ENCODE data around the gene TTBK2. TPM values are rescaled to one million over a fixed set of nuclear protein-coding genes. Genes with fewer than 3 reads are reported as not detected.

The TTBK2 gene
- total RNA-seq, 2 experiments from 2014 or later = 17.2 to 17.7 TPM

- POLR2A ChIA-PET = no interaction called here
- Mint-ChIP-seq H3K27me3 (no peaks in the 10 kb centered on the region), H3K4me1 (no peaks in the 10 kb centered on the region), H3K36me3 (no peaks in the 10 kb centered on the region), H3K9me3 (no peaks in the 10 kb centered on the region), H3K27ac (no peak overlapping the region), H3K4me3 (no peak overlapping the region)
- no peak for ATAC-seq (ENCODE audit: low read depth)
- DNase-seq = no peak
Observed at GRCh38 chr15:42832576-42832975, 88.0 kb downstream of the TTBK2 start.

- Mint-ChIP-seq H3K9me3 (no peaks in the 10 kb centered on the region), H3K36me3 (peaks cover 10% of the 10 kb centered on the region), H3K4me1 (no peaks in the 10 kb centered on the region), H3K27me3 (no peaks in the 10 kb centered on the region), H3K4me3 (no peak overlapping the region), H3K27ac (no peak overlapping the region)
- POLR2A ChIA-PET = no interaction called here
- DNase-seq (no peak), ATAC-seq (ENCODE audit: low read depth) (no peak)
Observed at GRCh38 chr15:42826251-42826890, 94.2 kb downstream of the TTBK2 start.

- ATAC-seq (ENCODE audit: low read depth) (no peak), DNase-seq (no peak)
- Mint-ChIP-seq H3K9me3 (no peaks in the 10 kb centered on the region), H3K4me3 (no peak overlapping the region), H3K27ac (no peak overlapping the region), H3K36me3 (peaks cover 10% of the 10 kb centered on the region), H3K4me1 (no peaks in the 10 kb centered on the region), H3K27me3 (no peaks in the 10 kb centered on the region)
- POLR2A ChIA-PET = no interaction called here
Observed at GRCh38 chr15:42825599-42825998, 95.0 kb downstream of the TTBK2 start.

- Mint-ChIP-seq H3K4me1 (no peaks in the 10 kb centered on the region), H3K36me3 (peaks cover 10% of the 10 kb centered on the region), H3K27me3 (no peaks in the 10 kb centered on the region), H3K4me3 (no peak overlapping the region), H3K9me3 (no peaks in the 10 kb centered on the region), H3K27ac (no peak overlapping the region)
- ATAC-seq (ENCODE audit: low read depth) = no peak
- no peak for DNase-seq
- POLR2A ChIA-PET = no interaction called here
Observed at GRCh38 chr15:42820811-42821210, 99.8 kb downstream of the TTBK2 start.

GRCh38 chr15:42819786-42820185, 100.8 kb downstream of the TTBK2 start:
- Mint-ChIP-seq H3K27me3 (no peaks in the 10 kb centered on the region), H3K9me3 (no peaks in the 10 kb centered on the region), H3K27ac (no peak overlapping the region), H3K4me3 (no peak overlapping the region), H3K36me3 (peaks cover 10% of the 10 kb centered on the region), H3K4me1 (no peaks in the 10 kb centered on the region)
- DNase-seq (no peak), ATAC-seq (ENCODE audit: low read depth) (no peak)
- POLR2A ChIA-PET = no interaction called here

GRCh38 chr15:42811433-42811832, 109.1 kb downstream of the TTBK2 start:
- Mint-ChIP-seq H3K27ac (no peak overlapping the region), H3K9me3 (no peaks in the 10 kb centered on the region), H3K27me3 (no peaks in the 10 kb centered on the region), H3K4me1 (no peaks in the 10 kb centered on the region), H3K36me3 (peaks cover 3% of the 10 kb centered on the region), H3K4me3 (no peak overlapping the region)
- POLR2A ChIA-PET = no interaction called here
- DNase-seq = no peak
- no peak for ATAC-seq (ENCODE audit: low read depth)

- Mint-ChIP-seq H3K9me3 (no peaks in the 10 kb centered on the region), H3K4me1 (no peaks in the 10 kb centered on the region), H3K27ac (no peak overlapping the region), H3K27me3 (no peaks in the 10 kb centered on the region), H3K36me3 (peaks cover 3% of the 10 kb centered on the region), H3K4me3 (no peak overlapping the region)
- POLR2A ChIA-PET = no interaction called here
- no peak for DNase-seq
- no peak for ATAC-seq (ENCODE audit: low read depth)
Observed at GRCh38 chr15:42808913-42809312, 111.7 kb downstream of the TTBK2 start.

- Mint-ChIP-seq H3K27ac (no peak overlapping the region), H3K27me3 (no peaks in the 10 kb centered on the region), H3K36me3 (peaks cover 4% of the 10 kb centered on the region), H3K4me3 (no peak overlapping the region), H3K4me1 (no peaks in the 10 kb centered on the region), H3K9me3 (no peaks in the 10 kb centered on the region)
- POLR2A ChIA-PET = no interaction called here
- ATAC-seq (ENCODE audit: low read depth) (no peak), DNase-seq (no peak)
Observed at GRCh38 chr15:42805266-42805665, 115.3 kb downstream of the TTBK2 start.

GRCh38 chr15:42804739-42805138, 115.8 kb downstream of the TTBK2 start:
- POLR2A ChIA-PET = no interaction called here
- Mint-ChIP-seq H3K27me3 (no peaks in the 10 kb centered on the region), H3K4me1 (no peaks in the 10 kb centered on the region), H3K4me3 (no peak overlapping the region), H3K9me3 (no peaks in the 10 kb centered on the region), H3K36me3 (peaks cover 4% of the 10 kb centered on the region), H3K27ac (no peak overlapping the region)
- ATAC-seq (ENCODE audit: low read depth) (no peak), DNase-seq (no peak)

- Mint-ChIP-seq H3K4me1 (no peaks in the 10 kb centered on the region), H3K4me3 (no peak overlapping the region), H3K27me3 (no peaks in the 10 kb centered on the region), H3K9me3 (no peaks in the 10 kb centered on the region), H3K36me3 (peaks cover 4% of the 10 kb centered on the region), H3K27ac (no peak overlapping the region)
- no peak for ATAC-seq (ENCODE audit: low read depth)
- POLR2A ChIA-PET = no interaction called here
- no peak for DNase-seq
Observed at GRCh38 chr15:42803436-42803835, 117.1 kb downstream of the TTBK2 start.

- H3K36me3 Mint-ChIP-seq = peaks cover 4% of the 10 kb centered on the region
- no peak overlapping the region for H3K4me3 Mint-ChIP-seq
- no peak for ATAC-seq (ENCODE audit: low read depth)
- POLR2A ChIA-PET = no interaction called here
- H3K27ac Mint-ChIP-seq = no peak overlapping the region
- H3K27me3 Mint-ChIP-seq = no peaks in the 10 kb centered on the region
- H3K9me3 Mint-ChIP-seq = no peaks in the 10 kb centered on the region
- DNase-seq = no peak
- H3K4me1 Mint-ChIP-seq = peaks cover under 1% of the 10 kb centered on the region
Observed at GRCh38 chr15:42802168-42802567, 118.4 kb downstream of the TTBK2 start.

GRCh38 chr15:42800731-42801474, 119.7 kb downstream of the TTBK2 start:
- H3K4me1 Mint-ChIP-seq = peaks cover 11% of the 10 kb centered on the region
- DNase-seq (no peak), ATAC-seq (ENCODE audit: low read depth) (no peak)
- POLR2A ChIA-PET = interaction anchor here (0.7 kb wide), 1 partner anchor 266 kb away, joined by 3 read pairs; no protein-coding TSS in a partner anchor
- no peak overlapping the region for H3K4me3 Mint-ChIP-seq
- peaks cover 2% of the 10 kb centered on the region for H3K36me3 Mint-ChIP-seq
- no peak overlapping the region for H3K27ac Mint-ChIP-seq
- no peaks in the 10 kb centered on the region for H3K9me3 Mint-ChIP-seq
- no peaks in the 10 kb centered on the region for H3K27me3 Mint-ChIP-seq

GRCh38 chr15:42798802-42799201, 121.8 kb downstream of the TTBK2 start:
- Mint-ChIP-seq H3K9me3 (no peaks in the 10 kb centered on the region), H3K36me3 (peaks cover 2% of the 10 kb centered on the region), H3K27ac (no peak overlapping the region), H3K4me1 (peaks cover 11% of the 10 kb centered on the region), H3K27me3 (no peaks in the 10 kb centered on the region), H3K4me3 (no peak overlapping the region)
- no peak for ATAC-seq (ENCODE audit: low read depth)
- no peak for DNase-seq
- POLR2A ChIA-PET = no interaction called here
